IMR-90 (cell line): Measurements from ENCODE around the gene ARHGAP45. TPM values are rescaled to one million over a fixed set of nuclear protein-coding genes. Genes with fewer than 3 reads are reported as not detected.

Experiments used
- ATAC-seq: fragments of 200-7000 bp; cut with Tn5 transposase; 2 replicates; pipeline ENCODE4 v1.9.1; 2020; ENCODE audit warnings: low read depth, mild to moderate bottlenecking, moderate library complexity
- BruUV-seq: library from RNA; stranded (reverse); fragments of 400-500 nt; replicated peaks from 2 replicates; lab custom pipeline; 2021; lab: Mats Ljungman, UMichigan
- CTCF ChIA-PET: fragments of 300-600 bp; formaldehyde crosslinking; extraction: SDS; loops from one replicate; lab custom pipeline; 2021; ENCODE audit warnings: antibody characterized with exemption; lab: Yijun Ruan, JAX
- POLR2A ChIA-PET: fragments of 300-600 bp; sonication (Branson Sonifier 250); formaldehyde crosslinking; loops from one replicate; lab custom pipeline; 2022; ENCODE audit warnings: antibody characterized with exemption; ENCODE audit not compliant: unreplicated experiment; lab: Charles Lee
- DNase-seq: peaks from one replicate; pipeline ENCODE4 v3.0.0; 2013
- H2AFZ ChIP-seq: replicated peaks from 2 replicates; pipeline ENCODE3; 2013; ENCODE audit warnings: low read length, mild to moderate bottlenecking; ENCODE audit not compliant: poor library complexity
- H2AK5ac ChIP-seq: 2 replicates; pipeline ENCODE4 v1.6.1; 2013; ENCODE audit warnings: low read depth, low read length, inconsistent platforms
- H2AK9ac ChIP-seq: replicated peaks from 2 replicates; pipeline ENCODE3; 2013; ENCODE audit warnings: mild to moderate bottlenecking, low read depth, low read length, moderate library complexity; ENCODE audit not compliant: poor library complexity
- H2BK120ac ChIP-seq: 2 replicates; pipeline ENCODE4 v1.6.1; 2013; ENCODE audit warnings: low read depth, low read length, inconsistent platforms
- H2BK15ac ChIP-seq: 3 replicates; pipeline ENCODE4 v1.6.1; 2013; ENCODE audit warnings: low read depth, low read length, inconsistent platforms
- H2BK20ac ChIP-seq: 2 replicates; pipeline ENCODE4 v1.6.1; 2013; ENCODE audit warnings: low read depth, mild to moderate bottlenecking, inconsistent platforms, low read length, moderate library complexity
- H2BK5ac ChIP-seq: 2 replicates; pipeline ENCODE4 v1.6.1; 2013; ENCODE audit warnings: mild to moderate bottlenecking, low read depth, low read length, inconsistent platforms; ENCODE audit not compliant: poor library complexity, severe bottlenecking
- H3K14ac ChIP-seq: replicated peaks from 2 replicates; pipeline ENCODE4 v1.6.1; 2013; ENCODE audit warnings: low read depth, low read length, inconsistent platforms
- H3K18ac ChIP-seq: 2 replicates; pipeline ENCODE4 v1.6.1; 2013; ENCODE audit warnings: low read depth, low read length, control low read depth
- H3K23ac ChIP-seq: 2 replicates; pipeline ENCODE4 v1.6.1; 2013; ENCODE audit warnings: low read depth, low read length, inconsistent platforms
- H3K27ac ChIP-seq: 2 replicates; pipeline ENCODE4 v1.5.1; 2013; ENCODE audit warnings: mild to moderate bottlenecking, control low read depth, low read length; ENCODE audit not compliant: insufficient read depth
- H3K27me3 ChIP-seq: 2 replicates; pipeline ENCODE4 v1.6.1; 2013; ENCODE audit warnings: low read length; ENCODE audit not compliant: control insufficient read depth, insufficient read depth
- H3K36me3 ChIP-seq: 2 replicates; pipeline ENCODE4 v1.6.1; 2013; ENCODE audit warnings: low read length, mixed read lengths; ENCODE audit not compliant: control insufficient read depth, insufficient read depth
- H3K4ac ChIP-seq: 2 replicates; pipeline ENCODE4 v1.6.1; 2013; ENCODE audit warnings: low read depth, low read length, inconsistent platforms
- H3K4me1 ChIP-seq: 2 replicates; pipeline ENCODE4 v1.6.1; 2013; ENCODE audit warnings: low read length, mixed read lengths; ENCODE audit not compliant: control insufficient read depth, insufficient read depth
- H3K4me2 ChIP-seq: 2 replicates; pipeline ENCODE4 v1.6.1; 2013; ENCODE audit warnings: low read depth, mild to moderate bottlenecking, control low read depth, low read length, moderate library complexity
- H3K4me3 ChIP-seq: 2 replicates; pipeline ENCODE4 v1.5.1; 2013; ENCODE audit warnings: low read depth, mild to moderate bottlenecking, control low read depth, low read length, moderate library complexity; ENCODE audit not compliant: insufficient read depth
- H3K56ac ChIP-seq: 2 replicates; pipeline ENCODE4 v1.6.1; 2013; ENCODE audit warnings: low read length, inconsistent platforms; ENCODE audit not compliant: insufficient read depth; ENCODE audit errors: extremely low read depth
- H3K79me1 ChIP-seq, 2 experiments: 2 replicates each; pipeline ENCODE4 v1.6.1; 2013; ENCODE audit warnings: low read length in 2 of 2, inconsistent platforms in 1 of 2, low read depth in 1 of 2
- H3K9ac ChIP-seq: 2 replicates; pipeline ENCODE4 v1.6.1; 2013; ENCODE audit warnings: low read depth, low read length, control low read depth
- H3K9me1 ChIP-seq: 2 replicates; pipeline ENCODE4 v1.6.1; 2013; ENCODE audit warnings: low read length, inconsistent platforms; ENCODE audit not compliant: insufficient read depth
- H3K9me3 ChIP-seq: 2 replicates; pipeline ENCODE4 v1.6.1; 2013; ENCODE audit warnings: low read length; ENCODE audit not compliant: control insufficient read depth, insufficient read depth
- H4K20me1 ChIP-seq: 2 replicates; pipeline ENCODE4 v1.6.1; 2013; ENCODE audit warnings: low read length, inconsistent platforms; ENCODE audit not compliant: insufficient read depth
- H4K5ac ChIP-seq: 2 replicates; pipeline ENCODE4 v1.6.1; 2013; ENCODE audit warnings: mild to moderate bottlenecking, low read depth, low read length, control low read depth
- H4K8ac ChIP-seq, 2 experiments: 2 replicates each; pipeline ENCODE4 v1.6.1; 2013; ENCODE audit warnings: low read depth in 2 of 2, low read length in 2 of 2, control low read depth in 1 of 2, inconsistent platforms in 1 of 2
- H4K91ac ChIP-seq: 2 replicates; pipeline ENCODE4 v1.6.1; 2013; ENCODE audit warnings: low read depth, low read length, inconsistent platforms; ENCODE audit not compliant: insufficient read depth
- BHLHE40 ChIP-seq: fragments of 150-350 bp; IDR thresholded peaks from 2 replicates; pipeline ENCODE4 v1.6.1; 2016; ENCODE audit warnings: mild to moderate bottlenecking, low read depth, low read length
- CEBPB ChIP-seq: IDR thresholded peaks from 2 replicates; pipeline ENCODE4 v1.6.1; 2012; ENCODE audit warnings: low read depth, low read length, improper control_type of control experiment
- CHD1 ChIP-seq: IDR thresholded peaks from 2 replicates; pipeline ENCODE4 v1.6.1; 2012; ENCODE audit warnings: low read depth, low read length, improper control_type of control experiment
- FOS ChIP-seq: fragments of 150-350 bp; IDR thresholded peaks from 2 replicates; pipeline ENCODE4 v1.6.1; 2016; ENCODE audit warnings: low read depth, low read length
- MAFK ChIP-seq: IDR thresholded peaks from 2 replicates; pipeline ENCODE4 v1.6.1; 2012; ENCODE audit warnings: low read depth, low read length, improper control_type of control experiment
- MAZ ChIP-seq: IDR thresholded peaks from 2 replicates; pipeline ENCODE4 v1.6.1; 2012; ENCODE audit warnings: low read depth, mild to moderate bottlenecking, low read length, improper control_type of control experiment, moderate library complexity, borderline replicate concordance
- MXI1 ChIP-seq: IDR thresholded peaks from 2 replicates; pipeline ENCODE4 v1.6.1; 2012; ENCODE audit warnings: low read depth, mild to moderate bottlenecking, low read length, moderate library complexity, borderline replicate concordance
- NFE2L2 ChIP-seq: fragments of 150-350 bp; IDR thresholded peaks from 2 replicates; pipeline ENCODE4 v1.6.1; 2016; ENCODE audit warnings: low read depth, mild to moderate bottlenecking, low read length
- POLR2A ChIP-seq: IDR thresholded peaks from 2 replicates; pipeline ENCODE4 v1.6.1; 2012; ENCODE audit warnings: mild to moderate bottlenecking, low read depth, low read length
- RAD21 ChIP-seq: IDR thresholded peaks from 2 replicates; pipeline ENCODE4 v1.6.1; 2012; ENCODE audit warnings: low read length, improper control_type of control experiment
- RCOR1 ChIP-seq: IDR thresholded peaks from 2 replicates; pipeline ENCODE4 v1.6.1; 2012; ENCODE audit warnings: mild to moderate bottlenecking, low read length, improper control_type of control experiment; ENCODE audit not compliant: insufficient replicate concordance
- RFX5 ChIP-seq: IDR thresholded peaks from 2 replicates; pipeline ENCODE4 v1.8.0; 2012; ENCODE audit warnings: low read depth, mild to moderate bottlenecking, low read length, moderate library complexity
- SMC3 ChIP-seq: fragments of 150-350 bp; IDR thresholded peaks from 2 replicates; pipeline ENCODE4 v1.6.1; 2016; ENCODE audit warnings: low read depth, mild to moderate bottlenecking, antibody characterized with exemption, low read length, moderate library complexity
- WGBS, 2 experiments: methylation state at CpG; one replicate each; pipeline versions ENCODE4 v1.1.5 to v1.1.7; 2013; ENCODE audit warnings: missing lambda C conversion rate in 2 of 2; ENCODE audit not compliant: insufficient read length in 1 of 2; ENCODE audit errors: extremely low coverage in 2 of 2; 5-methylcytosine and 5-hydroxymethylcytosine counted together
- dilution Hi-C: fragments of 300-500 bp; cut with HindIII; formaldehyde crosslinking; loops from one replicate; pipeline ENCODE4 v1.14.3; 2018; ENCODE audit warnings: low sequenced_read_pairs; ENCODE audit not compliant: unreplicated experiment
- in situ Hi-C: fragments of 300-500 bp; cut with MboI; formaldehyde crosslinking; loops from 3 replicates; pipeline ENCODE4 v1.14.3; 2019; ENCODE audit warnings: low sequenced_read_pairs, inconsistent platforms, mixed read lengths
- intact Hi-C: fragments of 100-400 bp; cut with micrococcal nuclease; formaldehyde crosslinking; loops from 2 replicates; pipeline ENCODE4 v1.10.0; 2022
- polyA plus RNA-seq, 3 experiments: library from polyadenylated mRNA; depleted of rRNA; stranded (reverse); fragments of >200 nt; gene quantifications; 2 replicates each; pipeline ENCODE4 v1.2.3, GENCODE V29; 2012; ENCODE audit warnings: low replicate concordance in 1 of 3
- total RNA-seq: library from RNA; depleted of rRNA; stranded (reverse); fragments of >200 nt; gene quantifications from 2 replicates; pipeline ENCODE4 v1.2.3, GENCODE V29; 2012
- TF ChIP-seq, protein P1 (sequence below): fragments of 150-350 bp; IDR thresholded peaks from 2 replicates; pipeline ENCODE4 v1.6.1; 2016; ENCODE audit warnings: low read depth, mild to moderate bottlenecking, low read length, moderate library complexity, borderline replicate concordance
- TF ChIP-seq, protein P2 (sequence below): fragments of 150-350 bp; IDR thresholded peaks from 2 replicates; pipeline ENCODE4 v1.6.1; 2017; ENCODE audit warnings: mild to moderate bottlenecking, antibody characterized with exemption, low read length, low read depth

Gene ARHGAP45
- total and polyA plus RNA-seq, 2 of the 4 experiments (the other 2 are of a cell fraction) = 1.3 to 1.7 TPM

DNA sequence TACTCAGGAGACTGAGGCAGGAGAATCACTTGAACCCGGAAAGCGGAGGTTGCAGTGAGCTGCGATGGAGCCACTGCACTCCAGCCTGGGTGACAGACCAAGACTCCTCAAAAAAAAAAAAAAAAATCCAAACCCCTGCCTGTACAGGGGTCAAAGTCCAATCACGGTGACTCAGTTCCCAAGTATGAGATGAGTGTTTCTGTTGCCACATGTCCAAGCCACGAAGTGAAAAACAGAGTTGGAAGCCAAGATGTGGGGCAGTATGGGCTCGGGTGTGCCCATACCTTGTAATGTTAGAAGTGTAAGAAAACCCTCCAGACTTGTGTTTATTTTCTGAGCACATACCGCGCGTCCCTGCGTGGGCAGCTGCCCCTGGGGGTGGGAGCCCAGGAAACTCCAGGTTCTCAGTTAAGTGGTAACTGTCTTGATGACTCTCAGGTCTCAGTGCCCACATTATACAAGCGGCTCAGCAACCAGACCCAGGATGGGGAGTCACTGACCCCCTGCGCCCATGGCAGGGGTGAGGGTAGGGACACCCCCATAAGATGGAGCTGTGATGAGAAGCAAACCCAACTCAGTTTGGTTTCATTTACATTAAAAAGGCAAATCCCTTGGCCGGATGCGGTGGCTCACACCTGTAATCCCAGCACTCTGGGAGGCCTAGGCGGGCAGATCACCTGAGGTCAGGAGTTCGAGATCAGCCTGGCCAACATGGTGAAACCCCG is 35.6 kb downstream of the ARHGAP45 start:
- ChIA-PET POLR2A (interaction anchor here (0.6 to 1.0 kb wide), 2 partner anchors 166 to 167 kb away, joined by 6 to 7 read pairs; partner anchors contain the start of gene CIRBP), CTCF (no interaction called here)
- Histone ChIP-seq H3K4me3 (no peak overlapping the region), H3K36me3 (peaks cover 23% of the 10 kb centered on the region; the same call in 1 of the 2 replicates), H3K56ac (peak overlapping the region; percentile 86), H2BK120ac (peak overlapping the region; percentile 98), H3K4me1 (peaks cover 17% of the 10 kb centered on the region), H4K8ac (peak overlapping the region; percentile 27 to 90), H4K91ac (peak overlapping the region; percentile 96), H3K79me1 (peaks cover 0 to 31% of the 10 kb centered on the region in 2 experiments; a peak in 2 of 4 replicates), H3K27ac (peak overlapping the region; percentile 97), H2BK15ac (peak overlapping the region; percentile 98; the same call in 1 of the 3 replicates), H2AFZ (peak overlapping the region; percentile 73), H4K20me1 (peaks cover 48% of the 10 kb centered on the region), H2AK5ac (peak overlapping the region; percentile 100), H3K18ac (peak overlapping the region; percentile 76), H3K9ac (peak overlapping the region; percentile 68), H4K5ac (peak overlapping the region; percentile 76), H2BK20ac (peak overlapping the region; percentile 97), H3K27me3 (no peaks in the 10 kb centered on the region), H3K4me2 (peak overlapping the region; percentile 78), H3K23ac (peak overlapping the region; percentile 97), H3K4ac (peak overlapping the region; percentile 98), H2AK9ac (peak overlapping the region; percentile 86), H2BK5ac (peak overlapping the region; percentile 98), H3K9me3 (peaks cover 3% of the 10 kb centered on the region), H3K9me1 (peaks cover 10% of the 10 kb centered on the region), H3K14ac (peak overlapping the region; percentile 95)
- BruUV-seq = no TSS peak
- dilution Hi-C loops = no loop called here
- WGBS, 2 experiments = no CpG with 5 or more reads among the region's 17 CpGs
- DNase-seq (peak; percentile 100), ATAC-seq (peak; percentile 30)
- intact Hi-C loops = loop anchor here (2.0 to 5.0 kb wide), 3 partner anchors 62 to 75 kb away; partner anchors contain the start of genes ABCA7 and CNN2
- in situ Hi-C loops = no loop called here
- TF ChIP-seq NFE2L2 (no peak), FOS (peak; percentile 92), CHD1 (no peak), MAZ (peak; percentile 78; the same call in 1 of the 2 replicates), RFX5 (no peak; the same call in 1 of the 2 replicates), POLR2A (0 out of 2 replicates have a peak, but pooled peaks have one; percentile 58), SMC3 (no peak), MAFK (no peak), MXI1 (peak; percentile 40; the same call in 1 of the 2 replicates), CEBPB (peak; percentile 95), RAD21 (no peak), BHLHE40 (peak; percentile 67; the same call in 1 of the 2 replicates), RCOR1 (peak; percentile 90)
- TF ChIP-seq, protein P1, sequence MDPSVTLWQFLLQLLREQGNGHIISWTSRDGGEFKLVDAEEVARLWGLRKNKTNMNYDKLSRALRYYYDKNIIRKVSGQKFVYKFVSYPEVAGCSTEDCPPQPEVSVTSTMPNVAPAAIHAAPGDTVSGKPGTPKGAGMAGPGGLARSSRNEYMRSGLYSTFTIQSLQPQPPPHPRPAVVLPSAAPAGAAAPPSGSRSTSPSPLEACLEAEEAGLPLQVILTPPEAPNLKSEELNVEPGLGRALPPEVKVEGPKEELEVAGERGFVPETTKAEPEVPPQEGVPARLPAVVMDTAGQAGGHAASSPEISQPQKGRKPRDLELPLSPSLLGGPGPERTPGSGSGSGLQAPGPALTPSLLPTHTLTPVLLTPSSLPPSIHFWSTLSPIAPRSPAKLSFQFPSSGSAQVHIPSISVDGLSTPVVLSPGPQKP = no peak
- TF ChIP-seq, protein P2, sequence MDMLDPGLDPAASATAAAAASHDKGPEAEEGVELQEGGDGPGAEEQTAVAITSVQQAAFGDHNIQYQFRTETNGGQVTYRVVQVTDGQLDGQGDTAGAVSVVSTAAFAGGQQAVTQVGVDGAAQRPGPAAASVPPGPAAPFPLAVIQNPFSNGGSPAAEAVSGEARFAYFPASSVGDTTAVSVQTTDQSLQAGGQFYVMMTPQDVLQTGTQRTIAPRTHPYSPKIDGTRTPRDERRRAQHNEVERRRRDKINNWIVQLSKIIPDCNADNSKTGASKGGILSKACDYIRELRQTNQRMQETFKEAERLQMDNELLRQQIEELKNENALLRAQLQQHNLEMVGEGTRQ = peak; percentile 17; the same call in 1 of the 2 replicates
